ENCODE measurements around the gene KCNQ1. TPM values are rescaled to one million over a fixed set of nuclear protein-coding genes. Genes with fewer than 3 reads are reported as not detected.
A peak's percentile ranks its signal among the peaks of the same experiment; 100 is the strongest.

The KCNQ1 gene
- total and polyA plus RNA-seq, 2 of the 13 experiments (the other 11 are each of a cell fraction or from before 2014, with no cell fraction given) = 0.02 to 0.08 TPM

GRCh38 chr11:2732261-2732939, 287.6 kb downstream of the KCNQ1 start (continued):
- TF ChIP-seq NFKB2 (CRISPR knock-in tag; IDR thresholded peaks at IDR 0.05; ENCODE audit: borderline replicate concordance) (peak; percentile 67; the same call in 1 of the 2 replicates), TFDP2 (CRISPR knock-in tag; IDR thresholded peaks at IDR 0.05) (peak; percentile 65), ARNT2 (CRISPR knock-in tag; IDR thresholded peaks at IDR 0.05; ENCODE audit: low read depth) (0 out of 2 replicates have a peak, but pooled peaks have one; percentile 42), MYPOP (CRISPR knock-in tag; IDR thresholded peaks at IDR 0.05) (0 out of 2 replicates have a peak, but pooled peaks have one; percentile 34), NBN (conservative IDR thresholded peaks at IDR 0.05) (no peak), NCOA1 (CRISPR knock-in tag; IDR thresholded peaks at IDR 0.05) (0 out of 2 replicates have a peak, but pooled peaks have one; percentile 24), NCOA2 (CRISPR knock-in tag; IDR thresholded peaks at IDR 0.05) (peak; percentile 96), ZNF501 (CRISPR knock-in tag; IDR thresholded peaks at IDR 0.05) (peak; percentile 40; the same call in 1 of the 2 replicates), ZNF547 (CRISPR knock-in tag; IDR thresholded peaks at IDR 0.05) (peak; percentile 71; the same call in 1 of the 2 replicates), NFYB (CRISPR knock-in tag; IDR thresholded peaks at IDR 0.05) (peak; percentile 39; the same call in 1 of the 2 replicates), ZNF343 (CRISPR knock-in tag; IDR thresholded peaks at IDR 0.05) (no peak; the same call in 1 of the 2 replicates), LCORL (IDR thresholded peaks at IDR 0.05) (no peak), LCORL (CRISPR knock-in tag; IDR thresholded peaks at IDR 0.05) (peak; percentile 89; the same call in 1 of the 2 replicates), RFXAP (CRISPR knock-in tag; IDR thresholded peaks at IDR 0.05; ENCODE audit: borderline replicate concordance) (no peak; the same call in 1 of the 2 replicates), ZUFSP (CRISPR knock-in tag; IDR thresholded peaks at IDR 0.05; ENCODE audit: borderline replicate concordance) (no peak), KAT8 (CRISPR knock-in tag; IDR thresholded peaks at IDR 0.05) (peak; percentile 78), AHR (CRISPR knock-in tag; IDR thresholded peaks at IDR 0.05) (peak; percentile 94; the same call in 1 of the 2 replicates), HMGXB3 (CRISPR knock-in tag; IDR thresholded peaks at IDR 0.05; ENCODE audit: borderline replicate concordance) (peak; percentile 76; the same call in 1 of the 2 replicates), NR2F6 (IDR thresholded peaks at IDR 0.05) (peak; percentile 97), NR2F6 (CRISPR knock-in tag; IDR thresholded peaks at IDR 0.05) (peak; percentile 99), NR2F2 (IDR thresholded peaks at IDR 0.05; ENCODE audit: borderline replicate concordance, low read depth) (no peak), FOXO1 (CRISPR knock-in tag; IDR thresholded peaks at IDR 0.05) (peak; percentile 89), SP1 (IDR thresholded peaks at IDR 0.05) (no peak), SP1 (CRISPR knock-in tag; IDR thresholded peaks at IDR 0.05) (peak; percentile 16; the same call in 1 of the 2 replicates)

Measured in HepG2 (cell line).